ENCODE data around the gene KLK1. TPM values are rescaled to one million over a fixed set of nuclear protein-coding genes. Genes with fewer than 3 reads are reported as not detected.

Gene KLK1
- total and polyA plus RNA-seq, 10 of the 15 experiments (the other 5 are each of a cell fraction or from before 2014, with no cell fraction given) = 3.4 to 27.5 (median 20.2) TPM

DNA sequence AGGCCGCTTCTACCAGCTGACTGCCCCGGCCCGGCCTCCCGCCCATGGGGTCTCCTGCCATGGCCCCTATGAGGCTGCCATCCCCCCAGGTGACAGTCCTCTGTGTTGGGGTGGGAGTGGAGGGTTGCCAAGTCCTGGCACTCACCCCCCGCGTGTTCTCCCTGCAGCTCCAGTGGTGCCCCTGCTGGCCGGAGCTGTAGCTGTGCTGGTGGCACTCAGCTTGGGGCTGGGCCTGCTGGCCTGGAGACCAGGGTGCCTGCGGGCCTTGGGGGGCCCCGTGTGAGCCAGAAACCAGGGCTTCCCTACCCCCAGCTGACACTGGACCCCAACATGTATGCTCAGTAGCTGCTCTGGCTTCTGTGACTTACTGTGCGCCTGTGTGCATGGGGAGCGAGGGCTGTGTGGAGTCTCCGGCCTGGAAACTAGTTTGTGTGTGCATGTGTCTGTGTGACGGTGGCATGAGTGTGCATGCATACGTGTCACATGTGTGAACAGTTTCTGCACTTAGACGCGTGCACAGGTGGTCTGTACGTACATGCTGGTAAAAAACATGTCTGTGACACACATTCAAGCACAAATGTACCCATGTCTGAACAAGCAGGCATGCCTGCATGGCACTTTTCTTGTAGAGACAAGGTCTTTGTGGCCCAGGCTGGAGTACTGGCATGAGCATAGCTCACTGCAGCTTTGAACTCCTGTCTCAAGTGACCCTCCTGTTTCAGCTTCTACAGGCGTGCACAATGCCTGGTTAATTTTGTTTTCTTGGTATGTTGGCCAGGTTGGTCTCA is 28.5 kb downstream of the KLK1 start (continued):
- TF ChIP-seq, protein P1, sequence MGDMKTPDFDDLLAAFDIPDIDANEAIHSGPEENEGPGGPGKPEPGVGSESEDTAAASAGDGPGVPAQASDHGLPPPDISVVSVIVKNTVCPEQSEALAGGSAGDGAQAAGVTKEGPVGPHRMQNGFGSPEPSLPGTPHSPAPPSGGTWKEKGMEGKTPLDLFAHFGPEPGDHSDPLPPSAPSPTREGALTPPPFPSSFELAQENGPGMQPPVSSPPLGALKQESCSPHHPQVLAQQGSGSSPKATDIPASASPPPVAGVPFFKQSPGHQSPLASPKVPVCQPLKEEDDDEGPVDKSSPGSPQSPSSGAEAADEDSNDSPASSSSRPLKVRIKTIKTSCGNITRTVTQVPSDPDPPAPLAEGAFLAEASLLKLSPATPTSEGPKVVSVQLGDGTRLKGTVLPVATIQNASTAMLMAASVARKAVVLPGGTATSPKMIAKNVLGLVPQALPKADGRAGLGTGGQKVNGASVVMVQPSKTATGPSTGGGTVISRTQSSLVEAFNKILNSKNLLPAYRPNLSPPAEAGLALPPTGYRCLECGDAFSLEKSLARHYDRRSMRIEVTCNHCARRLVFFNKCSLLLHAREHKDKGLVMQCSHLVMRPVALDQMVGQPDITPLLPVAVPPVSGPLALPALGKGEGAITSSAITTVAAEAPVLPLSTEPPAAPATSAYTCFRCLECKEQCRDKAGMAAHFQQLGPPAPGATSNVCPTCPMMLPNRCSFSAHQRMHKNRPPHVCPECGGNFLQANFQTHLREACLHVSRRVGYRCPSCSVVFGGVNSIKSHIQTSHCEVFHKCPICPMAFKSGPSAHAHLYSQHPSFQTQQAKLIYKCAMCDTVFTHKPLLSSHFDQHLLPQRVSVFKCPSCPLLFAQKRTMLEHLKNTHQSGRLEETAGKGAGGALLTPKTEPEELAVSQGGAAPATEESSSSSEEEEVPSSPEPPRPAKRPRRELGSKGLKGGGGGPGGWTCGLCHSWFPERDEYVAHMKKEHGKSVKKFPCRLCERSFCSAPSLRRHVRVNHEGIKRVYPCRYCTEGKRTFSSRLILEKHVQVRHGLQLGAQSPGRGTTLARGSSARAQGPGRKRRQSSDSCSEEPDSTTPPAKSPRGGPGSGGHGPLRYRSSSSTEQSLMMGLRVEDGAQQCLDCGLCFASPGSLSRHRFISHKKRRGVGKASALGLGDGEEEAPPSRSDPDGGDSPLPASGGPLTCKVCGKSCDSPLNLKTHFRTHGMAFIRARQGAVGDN (IDR thresholded peaks at IDR 0.05) = no peak
- no peak for TF ChIP-seq IRF4 (IDR thresholded peaks at IDR 0.05; ENCODE audit: low read depth, low read length)

DNA sequence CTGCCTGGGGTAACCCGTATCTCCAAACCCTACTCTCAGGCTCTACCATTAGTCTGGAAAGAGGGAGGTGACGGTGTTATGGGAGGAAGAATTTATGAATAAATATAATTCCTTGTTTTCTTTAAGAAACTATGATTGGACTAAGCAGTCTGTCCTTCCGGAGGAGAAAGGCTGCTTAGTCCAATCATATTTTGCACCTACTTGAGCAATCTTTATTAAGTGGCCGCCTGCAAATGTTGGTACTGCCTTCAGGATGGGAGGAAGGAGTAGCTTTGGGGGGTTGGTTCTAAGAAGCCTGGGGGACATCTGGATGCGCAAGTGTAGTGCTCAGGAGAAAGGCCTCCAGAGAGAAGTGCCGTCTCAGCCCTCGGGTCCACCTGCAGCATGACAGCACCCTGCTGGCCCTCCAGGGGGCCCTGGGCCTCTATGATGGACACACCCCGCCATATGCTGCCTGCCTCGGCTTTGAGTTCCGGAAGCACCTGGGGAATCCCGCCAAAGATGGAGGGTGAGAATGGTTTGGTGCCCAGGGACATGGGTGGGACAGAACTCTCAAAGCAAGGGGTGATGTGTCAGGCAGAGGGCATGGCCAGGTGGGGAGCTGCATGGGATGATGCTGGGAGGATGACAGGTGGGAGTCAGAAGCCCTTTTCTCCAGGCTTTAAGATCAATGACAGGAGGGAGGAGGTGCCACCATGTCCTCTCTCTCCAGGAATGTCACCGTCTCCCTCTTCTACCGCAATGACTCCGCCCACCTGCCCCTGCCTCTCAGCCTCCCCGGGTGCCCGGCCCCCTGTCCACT is 29.3 kb downstream of the KLK1 start:
- in situ Hi-C loops (cut with MboI) = no loop called here
- Histone ChIP-seq H2AFZ (ENCODE audit: control insufficient read depth, low read depth, low read length) (peak overlapping the region; percentile 10; the same call in 1 of the 2 replicates), H3K4me2 (ENCODE audit: control insufficient read depth, insufficient read depth) (no peak overlapping the region), H3K9ac (ENCODE audit: control insufficient read depth, insufficient read depth, low read length) (no peak overlapping the region), H4K20me1 (ENCODE audit: control insufficient read depth, insufficient read depth) (peaks cover 8% of the 10 kb centered on the region), H3K4me1 (ENCODE audit: control insufficient read depth, insufficient read depth, low read length) (peaks cover 5% of the 10 kb centered on the region), H3K4me3 (no peak overlapping the region), H3K27ac (ENCODE audit: control insufficient read depth, insufficient read depth) (no peak overlapping the region), H3K79me2 (ENCODE audit: control insufficient read depth, insufficient read depth, low read length) (peaks cover 4% of the 10 kb centered on the region), H3K36me3 (ENCODE audit: control insufficient read depth in 2 of 2, insufficient read depth in 2 of 2, low read length in 1 of 2) (peaks cover 17 to 24% of the 10 kb centered on the region in 2 experiments; a peak in 3 of 4 replicates), H3K27me3 (replicated peaks in 1 of 2; ENCODE audit: control insufficient read depth in 2 of 2, insufficient read depth in 2 of 2, low read length in 1 of 2) (no peaks in the 10 kb centered on the region), H3K9me3 (replicated peaks; ENCODE audit: control insufficient read depth, insufficient read depth, low read length) (no peaks in the 10 kb centered on the region)
- SMC1A ChIA-PET (ENCODE audit: uncharacterized antibody, unreplicated experiment) = interaction anchor here (0.8 to 2.0 kb wide), 3 partner anchors 11 to 127 kb away, joined by 3 to 7 read pairs (median 3); no protein-coding TSS in a partner anchor
- WGBS (ENCODE audit: insufficient coverage, insufficient replicate concordance, low lambda C conversion rate, missing lambda C conversion rate) = 20% methylated on average over 16 of the region's 16 CpGs
- DNase-seq (ENCODE audit: low read depth, low spot score) = no peak
- peak; percentile 77 for FAIRE-seq
- BruUV-seq (replicated peaks) = no TSS peak
- intact Hi-C loops (cut with micrococcal nuclease; ENCODE audit: unreplicated experiment) = loop anchor here (2.0 kb wide), 1 partner anchor 129 kb away; no protein-coding TSS in a partner anchor
- ATAC-seq = peak; percentile 66
- RAD21 ChIA-PET (ENCODE audit: unreplicated experiment) = interaction anchor here (0.8 to 6.7 kb wide), 2 partner anchors 27 to 128 kb away, joined by 3 to 35 read pairs; no protein-coding TSS in a partner anchor
- CTCF ChIA-PET = interaction anchor here (0.8 to 3.4 kb wide), 5 partner anchors 9 to 128 kb away, joined by 3 to 24 read pairs (median 7); no protein-coding TSS in a partner anchor
- POLR2A ChIA-PET = interaction anchor here (0.6 to 0.7 kb wide), 2 partner anchors 14 to 1027 kb away, joined by 3 to 4 read pairs; partner anchors contain the start of gene AP2A1
- TF ChIP-seq NFIC (IDR thresholded peaks at IDR 0.05; ENCODE audit: low read depth, low read length) = no peak; the same call in 1 of the 2 replicates
- TF ChIP-seq MTA3 (IDR thresholded peaks at IDR 0.05; ENCODE audit: borderline replicate concordance, low read length) = peak; percentile 15
- TF ChIP-seq SMAD5 (IDR thresholded peaks at IDR 0.05; ENCODE audit: low read depth) = peak; percentile 6; the same call in 1 of the 2 replicates
- no peak for TF ChIP-seq HDGF (IDR thresholded peaks at IDR 0.05)
- no peak for TF ChIP-seq ZBTB40 (IDR thresholded peaks at IDR 0.05; ENCODE audit: borderline replicate concordance)
- no peak; the same call in 1 of the 2 replicates for TF ChIP-seq BCL11A (IDR thresholded peaks at IDR 0.05; ENCODE audit: low read depth, low read length)
- TF ChIP-seq BCL3 (IDR thresholded peaks at IDR 0.05; ENCODE audit: borderline replicate concordance, insufficient read depth, low read depth, low read length, poor library complexity, severe bottlenecking) = no peak
